Stimulated activated naive CD4-positive, alpha-beta T cell (primary cell): Measurements from ENCODE around the gene IGLL1.
"Not testable (repeated sequence)": the region's sequence is repeated elsewhere in the genome, so short reads cannot be mapped to it uniquely, and the experiment has no call there.

Source experiments
- DNase-seq, 6 experiments: peaks; one replicate each; lab custom pipeline; 2025; lab: John Stamatoyannopoulos, UW

The IGLL1 gene

GRCh38 chr22:23562186-23562585 is 17.9 kb downstream of the IGLL1 start:
- DNase-seq, result no peak

DNA sequence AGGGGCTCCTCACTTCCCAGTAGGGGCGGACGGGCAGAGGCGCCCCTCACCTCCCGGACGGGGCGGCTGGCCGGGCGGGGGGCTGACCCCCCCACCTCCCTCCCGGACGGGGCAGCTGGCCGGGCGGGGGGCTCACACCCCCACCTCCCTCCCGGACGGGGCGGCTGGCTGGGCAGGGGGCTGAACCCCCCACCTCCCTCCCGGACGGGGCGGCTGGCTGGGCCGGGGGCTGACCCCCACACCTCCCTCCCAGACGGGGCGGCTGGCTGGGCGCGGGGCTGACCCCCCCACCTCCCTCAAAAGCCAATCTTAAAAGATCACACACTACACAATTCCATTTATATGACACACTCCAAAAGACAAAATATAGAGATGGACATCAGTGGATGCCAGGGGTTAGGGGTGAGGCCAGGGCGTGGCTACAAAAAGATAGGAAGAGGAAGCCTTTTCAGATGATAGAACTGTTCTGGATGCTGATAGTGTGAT is 19.0 kb downstream of the IGLL1 start:
- DNase-seq, result not testable (repeated sequence)

DNA sequence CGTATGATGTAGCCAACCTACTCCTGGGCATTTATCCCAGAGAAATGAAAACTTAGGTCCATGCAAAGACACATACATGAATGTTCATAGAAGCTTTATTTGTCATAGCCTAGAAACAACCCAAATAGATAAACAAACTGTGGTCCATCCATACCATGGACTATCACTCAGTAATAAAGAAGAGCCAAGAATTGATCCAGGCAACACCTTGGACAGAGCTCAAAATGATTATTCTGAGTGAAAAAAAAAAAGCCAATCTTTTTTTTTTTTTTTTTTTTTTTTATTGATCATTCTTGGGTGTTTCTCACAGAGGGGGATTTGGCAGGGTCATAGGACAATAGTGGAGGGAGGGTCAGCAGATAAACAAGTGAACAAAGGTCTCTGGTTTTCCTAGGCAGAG is 19.9 kb downstream of the IGLL1 start:
- not testable (repeated sequence) for DNase-seq

- no peak for DNase-seq
Measured at GRCh38 chr22:23557467-23557866, 22.6 kb downstream of the IGLL1 start.

DNA sequence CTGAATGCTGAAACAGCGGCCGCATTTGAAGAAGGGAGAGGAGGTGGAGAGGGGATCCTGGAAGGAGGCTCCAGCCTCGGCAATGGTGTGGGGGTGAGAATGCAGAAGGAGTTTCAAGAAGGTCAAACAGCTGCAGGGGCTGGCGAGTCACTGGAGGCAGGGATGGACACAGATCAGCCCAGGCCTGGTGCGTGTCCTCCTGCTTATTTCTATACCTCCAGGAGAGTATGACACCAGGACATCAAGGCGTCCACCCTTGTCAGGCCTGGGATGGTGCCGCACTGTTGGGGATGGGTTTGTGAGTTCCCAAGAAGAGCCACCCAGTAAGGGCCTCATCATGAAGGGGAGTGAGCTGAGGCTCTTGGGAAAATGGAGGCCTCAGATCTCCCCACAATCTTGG is 23.1 kb downstream of the IGLL1 start:
- DNase-seq, result no peak

DNA sequence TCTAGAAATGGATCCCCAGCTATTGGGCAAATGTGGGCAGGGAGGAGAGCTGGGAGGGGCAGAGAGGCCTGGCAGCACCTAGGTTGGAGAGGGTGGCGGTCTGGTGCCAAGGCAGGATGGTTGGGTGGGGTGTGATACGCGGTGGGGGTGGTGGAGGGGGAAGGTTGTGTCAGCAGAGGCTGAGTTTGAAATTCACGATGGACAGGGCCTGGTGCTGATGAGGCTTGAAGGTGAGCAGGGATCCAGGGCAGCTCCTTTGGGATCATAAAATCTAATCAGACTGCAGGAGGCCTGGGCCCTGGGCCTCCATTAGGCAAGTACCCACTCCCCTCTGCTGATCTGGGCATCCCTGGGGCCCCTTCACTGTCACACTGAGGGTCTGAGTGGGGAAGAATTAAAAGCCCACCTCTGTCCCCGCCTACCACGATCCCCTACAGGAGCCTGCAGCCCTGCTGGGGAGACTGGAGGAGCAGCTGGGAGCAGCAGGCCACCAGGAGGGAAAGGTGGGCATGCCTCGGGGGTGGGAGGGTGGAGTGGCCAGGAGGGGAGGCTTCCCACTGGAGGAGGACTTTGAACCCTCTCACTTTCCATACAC is 24.0 kb downstream of the IGLL1 start:
- DNase-seq, result no peak

- no peak for DNase-seq
Measured at GRCh38 chr22:23555118-23555517, 25.0 kb downstream of the IGLL1 start.

DNA sequence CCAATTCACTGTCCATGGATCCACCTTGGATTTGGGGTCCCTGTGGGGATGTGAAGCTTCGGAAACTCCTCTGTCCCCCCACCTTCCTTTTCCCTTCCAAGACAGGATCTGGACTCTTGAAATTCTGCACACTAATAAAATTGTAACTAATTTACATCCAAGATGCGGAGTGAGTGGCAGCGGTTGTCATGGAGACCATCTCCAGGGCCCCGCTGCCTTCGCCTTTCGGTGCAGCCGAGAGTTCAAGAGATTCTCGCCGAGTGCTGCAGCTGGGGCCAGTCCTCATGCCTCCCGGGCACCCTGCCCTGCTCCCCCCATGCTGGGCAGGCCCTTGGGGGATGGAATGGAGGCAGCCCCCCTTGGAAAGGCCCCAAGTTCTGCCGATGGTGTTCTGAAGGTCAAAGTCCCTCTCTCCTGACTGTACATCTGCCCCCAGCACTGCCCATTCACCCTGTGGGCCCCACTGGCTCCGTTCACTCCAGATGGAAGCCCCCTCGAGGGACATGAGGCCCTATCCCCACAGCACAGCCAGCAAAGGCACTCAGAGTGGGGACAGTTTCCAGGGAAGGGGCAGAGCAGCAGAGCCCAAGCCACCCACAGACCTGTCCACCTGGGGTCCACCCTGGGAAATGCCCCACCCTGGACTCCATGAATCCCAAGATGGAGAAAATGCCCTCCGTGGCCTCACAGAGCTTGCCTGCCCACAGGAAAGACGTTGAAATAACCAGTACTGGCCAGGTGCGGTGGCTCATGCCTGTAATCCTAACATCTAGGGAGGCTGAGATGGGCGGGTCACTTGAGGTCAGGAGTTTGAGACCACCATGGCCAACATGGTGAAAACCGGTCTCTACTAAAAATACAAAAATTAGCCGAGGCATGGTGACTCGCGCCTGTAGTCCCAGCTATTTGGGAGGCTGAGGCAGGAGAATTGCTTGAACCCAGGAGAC is 25.9 kb downstream of the IGLL1 start:
- no peak for DNase-seq

GRCh38 chr22:23553438-23553837 is 26.7 kb downstream of the IGLL1 start:
- no peak for DNase-seq

DNA sequence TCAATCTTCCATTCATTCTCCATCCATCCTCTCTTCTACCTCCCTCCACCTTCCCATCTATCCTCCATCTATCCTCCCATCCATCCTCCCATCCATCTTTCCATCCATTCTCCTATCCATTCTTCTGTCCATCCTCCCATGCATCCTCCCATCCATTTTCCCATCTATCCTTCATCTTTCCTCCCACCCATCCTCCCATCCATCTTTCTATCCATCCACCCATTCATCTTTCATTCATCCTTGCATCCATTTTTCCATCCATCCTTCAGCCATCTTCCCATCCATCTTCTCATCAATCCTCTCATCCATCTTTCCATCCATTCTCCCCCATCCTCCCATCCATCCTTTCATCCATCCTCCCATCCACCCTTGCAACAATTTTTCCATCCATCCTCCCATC is 27.5 kb downstream of the IGLL1 start:
- no peak for DNase-seq

GRCh38 chr22:23551385-23551784 is 28.7 kb downstream of the IGLL1 start:
- no peak for DNase-seq

DNA sequence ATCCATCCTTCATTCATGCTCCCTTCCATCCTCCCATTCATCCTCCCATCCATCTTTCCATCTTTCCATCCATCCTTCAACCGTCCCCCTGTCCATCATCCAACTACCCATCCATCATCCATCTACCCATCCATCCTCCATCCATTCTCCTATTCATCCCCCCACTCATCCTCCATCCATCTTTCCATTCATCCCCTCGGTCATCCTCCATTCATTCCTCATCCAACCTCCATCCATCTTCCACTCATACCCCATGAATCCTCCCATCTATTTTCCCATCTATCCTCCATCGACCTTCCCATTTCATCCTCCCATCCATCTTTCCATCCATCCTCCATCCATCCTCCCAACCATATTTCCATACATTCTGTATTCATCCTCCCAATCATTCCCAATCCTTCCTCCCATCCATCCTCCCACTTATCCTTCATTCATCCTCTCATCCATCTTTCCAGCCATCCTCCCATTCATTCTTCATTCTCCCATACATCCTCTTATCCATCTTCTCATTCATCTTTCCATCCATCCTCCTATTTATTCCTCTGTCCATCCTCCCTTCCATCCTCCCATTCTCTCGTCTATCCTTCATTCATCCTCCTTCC is 29.9 kb downstream of the IGLL1 start:
- DNase-seq, result no peak

- no peak for DNase-seq
Measured at GRCh38 chr22:23549198-23549595, 30.9 kb downstream of the IGLL1 start.

DNA sequence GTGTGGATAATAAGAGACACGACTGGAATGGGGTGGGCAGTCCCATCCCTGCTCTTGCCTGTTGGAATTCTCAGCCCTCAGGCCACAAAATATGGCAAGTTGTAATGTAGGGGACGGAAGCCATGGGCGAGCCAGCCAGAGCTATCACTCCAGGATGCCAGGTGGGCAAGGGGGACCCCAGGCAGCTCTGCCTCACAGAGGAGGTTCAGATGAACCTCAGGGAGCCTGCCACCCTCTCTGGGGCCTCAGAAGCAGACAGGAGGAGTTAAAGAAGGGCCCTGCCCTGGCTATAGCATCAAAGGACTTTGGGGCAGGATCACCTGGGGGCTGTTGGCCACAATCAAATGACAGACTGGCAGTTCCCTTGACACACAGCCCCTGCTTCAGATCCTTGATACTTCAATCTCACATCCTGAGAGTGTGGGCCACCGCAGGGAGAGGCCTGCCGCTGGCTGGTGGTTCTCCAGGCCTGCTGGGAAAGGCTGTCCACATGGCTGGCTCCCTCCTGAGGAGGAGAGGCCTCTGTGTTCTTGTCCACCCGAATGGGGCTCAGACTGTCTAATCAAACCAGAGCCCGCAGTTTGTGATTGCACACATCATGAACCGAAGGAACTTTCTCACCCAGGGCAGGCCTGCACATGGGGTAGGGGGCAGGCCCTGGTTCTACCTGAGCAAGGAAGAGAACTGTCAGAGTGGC is 31.4 kb downstream of the IGLL1 start:
- no peak for DNase-seq

GRCh38 chr22:23547818-23548500 is 32.1 kb downstream of the IGLL1 start:
- no peak for DNase-seq

- not testable (repeated sequence) for DNase-seq
Measured at GRCh38 chr22:23547382-23547781, 32.7 kb downstream of the IGLL1 start.

DNA sequence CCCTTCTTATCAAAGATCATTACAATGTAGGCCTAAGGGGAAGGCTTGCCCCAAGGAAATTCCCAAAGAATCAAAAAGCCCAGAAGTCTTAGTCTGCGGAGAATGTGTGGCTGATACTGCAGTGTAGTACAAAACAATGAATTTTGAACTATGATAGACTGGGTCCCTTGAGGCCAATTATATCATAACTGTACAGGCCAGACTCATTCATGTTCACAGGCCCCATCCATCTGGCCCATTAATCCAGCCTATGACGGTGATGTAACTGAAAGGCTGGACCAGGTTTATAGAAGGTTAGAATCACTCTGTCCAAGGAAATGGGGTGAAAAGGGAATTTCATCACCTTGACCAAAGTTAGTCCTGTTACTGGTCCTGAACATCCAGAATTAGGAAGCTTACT is 35.2 kb downstream of the IGLL1 start:
- no peak for DNase-seq

GRCh38 chr22:23543506-23544000 is 36.5 kb downstream of the IGLL1 start:
- DNase-seq, result not testable (repeated sequence)

DNA sequence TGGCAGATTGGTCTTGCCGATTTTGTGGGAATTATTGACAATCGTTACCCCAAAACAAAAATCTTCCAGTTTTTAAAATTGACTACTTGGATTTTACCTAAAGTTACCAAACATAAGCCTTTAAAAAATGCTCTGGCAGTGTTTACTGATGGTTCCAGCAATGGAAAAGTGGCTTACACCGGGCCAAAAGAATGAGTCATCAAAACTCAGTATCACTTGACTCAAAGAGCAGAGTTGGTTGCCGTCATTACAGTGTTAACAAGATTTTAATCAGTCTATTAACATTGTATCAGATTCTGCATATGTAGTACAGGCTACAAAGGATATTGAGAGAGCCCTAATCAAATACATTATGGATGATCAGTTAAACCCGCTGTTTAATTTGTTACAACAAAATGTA is 37.2 kb downstream of the IGLL1 start:
- DNase-seq, result no peak

DNA sequence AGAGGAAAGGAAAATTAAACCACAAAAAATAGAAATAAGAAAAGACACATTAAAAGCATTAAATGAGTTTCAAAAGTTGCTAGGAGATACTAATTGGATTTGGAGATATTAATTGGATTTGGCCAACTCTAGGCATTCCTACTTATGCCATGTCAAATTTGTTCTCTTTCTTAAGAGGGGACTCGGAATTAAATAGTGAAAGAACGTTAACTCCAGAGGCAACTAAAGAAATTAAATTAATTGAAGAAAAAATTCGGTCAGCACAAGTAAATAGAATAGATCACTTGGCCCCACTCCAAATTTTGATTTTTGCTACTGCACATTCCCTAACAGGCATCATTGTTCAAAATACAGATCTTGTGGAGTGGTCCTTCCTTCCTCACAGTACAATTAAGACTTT is 37.7 kb downstream of the IGLL1 start:
- DNase-seq, result not testable (repeated sequence)

GRCh38 chr22:23541849-23542281 is 38.2 kb downstream of the IGLL1 start:
- DNase-seq, result not testable (repeated sequence)
